Left ventricle myocardium superior (tissue), 1 donor: ENCODE measurements around the gene UTY. TPM values are rescaled to one million over a fixed set of nuclear protein-coding genes. Genes with fewer than 3 reads are reported as not detected.
"Not testable (repeated sequence)": the region's sequence is repeated elsewhere in the genome, so short reads cannot be mapped to it uniquely, and the experiment has no call there.

Experiments
- ATAC-seq: fragments of 200-7000 bp; cut with Tn5 transposase; one replicate; pipeline ENCODE4 v1.9.1; 2020; ENCODE audit warnings: mild to moderate bottlenecking, moderate library complexity
- DNase-seq: peaks from one replicate; pipeline ENCODE4 v3.0.0-alpha.2; 2020
- intact Hi-C: fragments of 100-400 bp; cut with micrococcal nuclease; formaldehyde crosslinking; loops from one replicate; pipeline ENCODE4 v1.11.0; 2022
- total RNA-seq: library from RNA; stranded (reverse); fragmentation: NEBNext Ultra II Directional; extraction: Animal tissue kit (Norgen Biotek cat#: 25700); gene quantifications from one replicate; pipeline ENCODE4 v1.2.1, GENCODE V29; 2021
- donor health status: DM: no; HTN: yes; CAD: no; lungs with severe emphysema.

Gene UTY
- total RNA-seq, 1 donor from 2014 or later = 11.0 TPM

DNA sequence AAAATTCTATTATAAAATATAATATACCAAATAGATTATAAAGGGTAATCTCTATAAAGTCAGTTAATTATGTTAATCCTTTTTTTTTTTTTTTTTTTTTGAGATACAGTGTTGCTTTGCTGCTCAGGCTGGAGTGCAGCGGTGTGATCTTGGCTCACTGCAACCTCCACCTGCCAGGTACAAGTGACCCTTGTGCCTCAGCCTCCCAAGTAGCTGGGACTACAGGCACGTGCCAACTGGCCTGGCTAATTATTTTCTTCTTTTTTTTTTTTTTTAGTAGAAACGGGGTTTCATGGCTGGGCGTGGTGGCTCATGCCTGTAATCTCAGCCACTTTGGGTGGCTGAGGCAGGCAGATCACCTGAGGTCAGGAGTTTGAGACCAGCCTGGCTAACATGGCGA is 141.9 kb downstream of the UTY start:
- intact Hi-C loops = no loop called here
- DNase-seq (no peak), ATAC-seq (no peak)

DNA sequence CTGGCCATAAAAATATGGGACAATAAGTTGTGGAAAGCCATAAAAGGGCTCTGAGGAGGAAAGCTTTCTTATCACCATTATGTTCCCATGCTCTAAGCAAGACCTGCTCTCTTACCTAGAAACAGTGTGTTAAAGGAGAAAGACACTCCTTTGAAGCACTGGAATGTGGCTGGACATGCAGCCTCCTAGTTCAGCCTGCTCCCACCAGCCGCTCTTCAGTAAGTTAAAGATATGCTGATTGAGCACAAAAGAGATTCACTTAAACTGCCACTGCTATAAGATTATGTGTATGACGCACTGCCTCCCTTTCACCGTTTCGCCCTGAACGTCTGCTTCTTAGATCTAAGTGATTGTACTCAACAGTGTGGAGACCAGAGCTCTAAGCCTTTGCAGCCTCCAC is 146.0 kb downstream of the UTY start:
- no peak for ATAC-seq

DNA sequence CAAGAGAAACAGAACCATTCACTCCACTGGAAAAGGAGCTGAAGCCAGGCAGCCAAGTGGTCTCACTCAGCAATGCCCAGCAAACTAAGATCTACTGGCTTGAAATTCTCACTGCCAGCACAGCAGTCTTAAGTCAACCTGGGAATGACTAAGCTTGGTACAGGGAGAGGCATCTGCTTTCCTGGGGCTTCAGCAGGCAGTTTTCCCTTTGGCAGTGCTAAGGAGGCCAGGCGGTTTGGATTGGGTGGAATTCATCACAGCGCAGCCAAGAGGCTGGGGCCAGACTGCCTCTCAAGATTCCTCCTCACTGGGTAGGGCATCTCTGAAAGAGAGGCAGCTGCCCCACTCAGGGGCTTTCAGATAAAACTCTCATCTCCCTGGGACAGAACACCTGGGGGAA is 149.2 kb downstream of the UTY start:
- no peak for ATAC-seq
- intact Hi-C loops = no loop called here
- no peak for DNase-seq

More for the DNA sequence above, 146.0 kb downstream of the UTY start:
- DNase-seq = no peak
- intact Hi-C loops = no loop called here

- ATAC-seq = no peak
- intact Hi-C loops = no loop called here
These were observed 166.9 kb downstream of the UTY start for GRCh38 chrY:13312966-13313365.

GRCh38 chrY:13307959-13308358 is 171.9 kb downstream of the UTY start:
- intact Hi-C loops = no loop called here
- DNase-seq = no peak
- no peak for ATAC-seq

More at GRCh38 chrY:13312966-13313365, 166.9 kb downstream of the UTY start:
- no peak for DNase-seq

DNA sequence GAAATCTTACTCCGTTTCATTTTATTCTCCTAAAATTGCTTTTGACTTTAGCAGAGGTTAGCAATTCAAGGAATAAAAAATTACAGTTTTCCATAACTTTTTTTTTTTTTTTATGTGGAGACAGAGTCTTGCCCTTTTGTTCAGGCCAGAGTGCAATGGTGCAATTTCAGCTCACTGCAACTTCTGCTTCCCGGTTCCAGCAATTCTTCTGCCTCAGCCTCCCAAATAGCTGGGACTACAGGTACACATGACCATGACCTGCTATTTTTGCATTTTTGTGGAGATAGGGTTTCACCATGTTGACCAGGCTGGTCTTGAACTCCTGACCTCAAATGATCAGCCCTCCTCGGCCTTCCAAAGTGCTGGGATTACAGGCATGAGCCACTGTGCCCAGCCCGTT is 179.0 kb downstream of the UTY start:
- DNase-seq (no peak), ATAC-seq (no peak)
- intact Hi-C loops = no loop called here

DNA sequence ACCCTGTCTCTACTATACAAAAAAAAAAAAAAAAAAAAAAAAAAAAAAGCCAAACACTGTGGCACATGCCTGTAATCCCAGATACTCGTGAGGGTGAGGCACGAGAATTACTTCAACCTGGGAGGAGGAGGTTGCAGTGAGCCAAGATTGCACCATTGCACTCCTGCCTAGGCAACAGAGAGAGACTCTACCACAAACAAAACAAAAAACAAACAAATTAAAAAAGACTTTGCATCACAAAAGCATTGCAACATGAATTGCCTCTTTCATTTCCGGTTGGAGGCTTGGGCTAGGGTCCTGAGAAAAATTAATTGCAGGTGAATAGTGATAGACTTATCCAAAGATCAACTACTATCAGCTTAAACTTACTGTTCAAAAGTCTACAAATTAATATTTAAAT is 180.4 kb downstream of the UTY start:
- DNase-seq = no peak
- ATAC-seq = no peak
- intact Hi-C loops = no loop called here

- no peak for ATAC-seq
- no peak for DNase-seq
- intact Hi-C loops = no loop called here
These were observed 183.5 kb downstream of the UTY start for GRCh38 chrY:13296176-13296890.

GRCh38 chrY:13295026-13295425 is 184.8 kb downstream of the UTY start:
- ATAC-seq = no peak
- intact Hi-C loops = no loop called here

DNA sequence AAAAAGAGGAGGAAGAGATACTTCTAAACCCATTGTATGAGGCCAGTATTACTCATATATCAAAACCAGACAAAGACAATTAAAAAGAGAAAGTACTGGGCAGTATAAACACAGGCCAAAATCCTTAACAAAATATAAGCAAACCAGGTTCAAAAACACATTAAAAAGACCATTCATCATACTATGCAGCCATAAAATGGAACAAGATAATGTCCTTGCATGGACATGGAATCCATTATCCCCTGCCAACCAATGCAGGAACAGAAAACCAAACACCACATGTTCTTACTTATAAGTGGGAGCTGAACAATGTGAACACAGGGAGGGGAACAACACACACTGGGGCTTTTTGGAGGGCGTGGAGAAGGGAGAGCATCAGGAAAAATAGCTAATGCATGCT is 188.6 kb downstream of the UTY start:
- no peak for ATAC-seq
- DNase-seq = no peak
- intact Hi-C loops = loop anchor here (5.0 kb wide), 1 partner anchor 121 kb away; no protein-coding TSS in a partner anchor

More at GRCh38 chrY:13295026-13295425, 184.8 kb downstream of the UTY start:
- no peak for DNase-seq

DNA sequence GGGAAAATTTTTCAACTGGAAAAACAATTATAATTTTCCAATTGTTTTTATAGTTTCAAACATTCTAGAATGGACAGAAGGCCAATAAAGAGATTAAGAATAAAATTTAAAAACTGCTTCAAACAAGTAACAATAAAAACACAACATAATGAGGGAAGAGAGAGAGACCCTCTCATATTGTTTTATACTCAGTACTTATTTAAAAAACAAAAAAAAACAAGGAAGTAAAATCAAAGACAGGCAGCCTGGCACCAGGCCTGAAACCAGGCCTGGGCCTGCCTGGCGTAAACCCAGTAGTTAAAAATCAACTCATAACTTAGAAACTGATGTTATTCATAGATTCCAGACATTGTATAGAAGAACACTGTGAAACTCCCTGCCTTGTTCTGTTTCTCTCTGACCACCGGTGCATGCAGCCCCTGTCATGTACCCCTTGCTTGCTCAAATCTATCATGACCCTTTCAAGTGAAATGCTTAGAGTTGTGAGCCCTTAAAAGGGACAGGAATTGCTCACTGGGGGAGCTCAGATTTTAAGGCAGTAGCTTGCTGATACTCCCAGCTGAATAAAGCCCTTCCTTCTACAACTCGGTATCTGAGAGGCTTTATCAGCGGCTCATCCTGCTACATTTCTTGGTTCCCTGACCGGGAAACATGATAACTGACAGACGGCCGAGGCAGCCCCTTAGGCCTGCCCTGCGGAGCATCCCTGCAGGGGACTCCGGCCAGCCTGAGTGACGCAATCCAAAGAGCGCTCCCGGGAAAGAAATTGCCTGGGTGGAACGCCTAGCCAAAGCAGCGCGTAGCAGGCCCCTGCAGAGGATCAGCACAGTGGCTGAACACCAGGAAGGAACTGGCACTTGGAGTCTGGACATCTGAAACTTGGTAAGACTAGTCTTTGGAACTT is 197.4 kb downstream of the UTY start:
- ATAC-seq (peak; percentile 82), DNase-seq (peak; percentile 65)
- intact Hi-C loops = not testable (repeated sequence)

DNA sequence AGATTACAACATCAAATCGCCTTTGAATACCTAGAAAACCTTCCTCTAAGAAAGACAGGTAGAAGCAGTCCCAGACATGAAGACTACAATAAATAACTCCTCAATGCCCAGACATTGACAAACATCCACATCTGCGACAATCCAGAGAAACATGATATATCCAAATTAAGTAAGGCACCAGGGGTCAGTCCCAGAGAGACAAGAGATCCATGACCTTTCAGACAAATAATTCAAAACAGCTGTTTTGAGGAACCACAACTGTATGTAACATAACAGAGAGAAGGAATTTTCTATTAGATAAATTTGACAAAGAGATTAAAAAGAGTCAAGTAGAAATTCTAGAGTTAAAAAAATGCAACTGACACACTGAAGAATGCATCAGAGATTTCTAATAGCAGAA is 200.3 kb downstream of the UTY start:
- no peak for ATAC-seq
- DNase-seq = no peak
- intact Hi-C loops = no loop called here

DNA sequence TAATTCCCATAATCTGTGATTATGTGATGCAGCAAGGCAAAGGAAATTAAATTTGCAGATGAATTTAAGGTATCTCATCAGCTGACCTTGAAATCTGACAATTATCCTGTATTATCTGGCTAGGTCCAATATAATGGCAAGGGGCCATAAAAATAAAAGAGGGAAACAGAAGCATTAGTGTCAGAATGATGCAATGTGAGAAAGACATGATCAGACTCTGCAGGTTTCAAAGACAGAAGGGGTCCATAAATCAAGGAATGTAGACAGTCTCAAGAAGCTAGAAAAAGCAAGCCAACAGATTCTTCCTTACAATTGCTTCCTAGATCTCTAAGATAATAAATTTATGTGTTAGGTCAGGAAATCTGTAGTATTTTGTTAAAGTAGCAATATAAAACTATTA is 208.1 kb downstream of the UTY start:
- intact Hi-C loops = no loop called here
- no peak for DNase-seq

GRCh38 chrY:13253941-13254440 is 225.8 kb downstream of the UTY start:
- intact Hi-C loops, ATAC-seq, DNase-seq: not testable (repeated sequence)

More for the DNA sequence above, 208.1 kb downstream of the UTY start:
- ATAC-seq = no peak

GRCh38 chrY:13250421-13250820 is 229.4 kb downstream of the UTY start:
- intact Hi-C loops = no loop called here
- no peak for DNase-seq
- no peak for ATAC-seq

DNA sequence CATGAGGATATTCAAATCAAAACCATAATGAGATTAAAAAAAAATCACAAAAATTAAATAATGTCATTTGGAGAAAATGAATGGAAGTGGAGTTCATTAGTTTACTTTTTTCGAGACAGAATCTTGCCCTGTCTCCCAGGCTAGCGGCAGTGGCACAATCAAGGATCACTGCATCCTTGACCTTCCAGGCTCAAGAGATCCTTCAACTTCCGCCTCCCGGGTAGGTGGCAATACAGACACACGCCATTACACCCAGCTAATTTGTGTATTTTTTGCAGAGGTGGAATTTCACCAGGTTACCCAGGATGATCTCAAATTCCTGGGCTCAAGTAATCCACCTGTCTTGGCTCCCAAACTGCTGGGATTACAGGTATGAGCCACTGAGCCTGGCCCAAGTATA is 236.1 kb downstream of the UTY start:
- intact Hi-C loops = no loop called here
- no peak for ATAC-seq

GRCh38 chrY:13233901-13234300 is 245.9 kb downstream of the UTY start:
- intact Hi-C loops = no loop called here
- DNase-seq = peak; percentile 65

More for the DNA sequence above, 236.1 kb downstream of the UTY start:
- no peak for DNase-seq

GRCh38 chrY:13233118-13233517 is 246.7 kb downstream of the UTY start:
- ATAC-seq = peak; percentile 83
- intact Hi-C loops = no loop called here

More at GRCh38 chrY:13233901-13234300, 245.9 kb downstream of the UTY start:
- peak; percentile 96 for ATAC-seq

DNA sequence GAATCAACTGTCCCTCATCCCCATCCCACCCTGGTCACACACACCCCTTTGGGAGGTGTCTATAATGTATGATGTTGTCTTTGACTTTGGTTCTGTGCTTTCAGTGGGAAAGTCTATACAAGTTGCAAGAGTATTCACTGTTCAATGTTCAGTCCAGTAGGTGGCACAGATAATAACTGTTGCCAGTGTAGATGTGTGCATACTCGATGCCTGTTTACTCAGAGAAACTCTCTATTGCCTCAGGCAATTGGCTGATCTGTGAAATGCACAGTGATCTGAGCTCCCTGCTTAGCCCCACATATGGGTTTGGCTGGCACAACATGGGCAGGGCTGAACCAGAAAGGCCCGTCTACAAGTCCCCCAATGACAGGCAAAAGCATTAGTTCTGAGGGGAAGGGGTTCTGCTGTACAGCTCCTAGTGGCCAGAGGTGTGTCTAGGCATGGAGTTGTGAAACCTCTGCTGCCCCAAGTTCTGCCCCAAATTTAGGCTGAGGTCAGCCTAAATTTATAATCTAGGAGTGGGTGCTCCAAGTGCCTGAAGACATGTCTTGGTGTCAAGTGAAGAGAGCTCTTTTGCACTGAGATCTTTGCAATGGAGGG is 252.4 kb downstream of the UTY start:
- no peak for ATAC-seq
- intact Hi-C loops = no loop called here
- no peak for DNase-seq

More at GRCh38 chrY:13233118-13233517, 246.7 kb downstream of the UTY start:
- no peak for DNase-seq
